Neuronal stem cell (in vitro differentiated cells): ENCODE measurements around the gene TADA3.

ENCODE experiments used
- DNase-seq: peaks from one replicate; pipeline ENCODE4 v3.0.0-alpha.2; 2013; ENCODE audit warnings: low spot score
- H2AFZ ChIP-seq: one replicate; pipeline ENCODE4 v1.6.1; 2013; ENCODE audit warnings: mild to moderate bottlenecking, low read length, inconsistent platforms
- H2AK5ac ChIP-seq: 2 replicates; pipeline ENCODE4 v1.6.1; 2013; ENCODE audit warnings: low read depth, mild to moderate bottlenecking, inconsistent platforms, low read length, moderate library complexity, mixed read lengths
- H2BK120ac ChIP-seq: 2 replicates; pipeline ENCODE4 v1.6.1; 2013; ENCODE audit warnings: low read depth, mild to moderate bottlenecking, inconsistent platforms, low read length, moderate library complexity, mixed read lengths
- H2BK12ac ChIP-seq: one replicate; pipeline ENCODE4 v1.6.1; 2013; ENCODE audit warnings: low read length, inconsistent platforms
- H2BK15ac ChIP-seq: 2 replicates; pipeline ENCODE4 v1.6.1; 2013; ENCODE audit warnings: mild to moderate bottlenecking, low read length, inconsistent platforms, mixed read lengths
- H2BK5ac ChIP-seq: one replicate; pipeline ENCODE4 v1.6.1; 2013; ENCODE audit warnings: inconsistent platforms, mild to moderate bottlenecking, low read length, moderate library complexity
- H3K14ac ChIP-seq: one replicate; pipeline ENCODE4 v1.6.1; 2013; ENCODE audit warnings: low read length, inconsistent platforms
- H3K18ac ChIP-seq: 2 replicates; pipeline ENCODE4 v1.6.1; 2013; ENCODE audit warnings: low read length, inconsistent platforms
- H3K23ac ChIP-seq: 2 replicates; pipeline ENCODE4 v1.6.1; 2013; ENCODE audit warnings: low read depth, mild to moderate bottlenecking, mixed read lengths, low read length, inconsistent platforms; ENCODE audit not compliant: poor library complexity
- H3K27ac ChIP-seq: replicated peaks from 3 replicates; pipeline ENCODE4 v1.5.1; 2013; ENCODE audit warnings: low read length, inconsistent platforms
- H3K27me3 ChIP-seq, 3 experiments: 2 replicates each; pipeline ENCODE4 v1.6.1; 2013; ENCODE audit warnings: low read length in 3 of 3, mild to moderate bottlenecking in 2 of 3, inconsistent platforms in 1 of 3, low read depth in 1 of 3, mixed read lengths in 1 of 3, moderate library complexity in 1 of 3; ENCODE audit not compliant: control insufficient read depth in 3 of 3, insufficient read depth in 3 of 3
- H3K36me3 ChIP-seq, 2 donors: replicated peaks in 1 of 2; 2 replicates each; pipeline ENCODE4 v1.6.1; 2013; ENCODE audit warnings: low read length in 2 of 2; ENCODE audit not compliant: control insufficient read depth in 2 of 2, insufficient read depth in 2 of 2
- H3K4ac ChIP-seq: 2 replicates; pipeline ENCODE4 v1.6.1; 2013; ENCODE audit warnings: inconsistent platforms, mild to moderate bottlenecking, low read length, moderate library complexity
- H3K4me1 ChIP-seq, 2 donors: 1 replicate in 1 of 2; 2 replicates in 1 of 2; pipeline ENCODE4 v1.6.1; 2013; ENCODE audit warnings: low read length in 2 of 2, low read depth in 1 of 2; ENCODE audit not compliant: control insufficient read depth in 2 of 2, insufficient read depth in 1 of 2
- H3K4me2 ChIP-seq: one replicate; pipeline ENCODE4 v1.6.1; 2013; ENCODE audit warnings: mild to moderate bottlenecking, low read length, inconsistent platforms; ENCODE audit not compliant: insufficient read depth, poor library complexity, severe bottlenecking
- H3K4me3 ChIP-seq, 2 donors: 2 replicates each; pipeline ENCODE4 v1.5.1; 2013; ENCODE audit warnings: low read length in 2 of 2, mild to moderate bottlenecking in 2 of 2, inconsistent platforms in 1 of 2, moderate library complexity in 1 of 2
- H3K79me1 ChIP-seq: one replicate; pipeline ENCODE4 v1.6.1; 2013; ENCODE audit warnings: low read depth, mild to moderate bottlenecking, inconsistent platforms, low read length, moderate library complexity
- H3K9ac ChIP-seq: one replicate; pipeline ENCODE4 v1.6.1; 2013; ENCODE audit warnings: mild to moderate bottlenecking, low read depth, low read length, inconsistent platforms; ENCODE audit not compliant: poor library complexity
- H3K9me3 ChIP-seq, 2 donors: replicated peaks in 1 of 2; 2 replicates each; pipeline versions ENCODE3 to v1.6.1; 2013; ENCODE audit warnings: low read length in 2 of 2, mild to moderate bottlenecking in 2 of 2, inconsistent platforms in 1 of 2, low read depth in 1 of 2, mixed read lengths in 1 of 2, moderate library complexity in 1 of 2; ENCODE audit not compliant: control insufficient read depth in 2 of 2, insufficient read depth in 1 of 2
- H4K8ac ChIP-seq: one replicate; pipeline ENCODE4 v1.6.1; 2013; ENCODE audit warnings: low read depth, mild to moderate bottlenecking, inconsistent platforms, low read length, moderate library complexity
- H4K91ac ChIP-seq: one replicate; pipeline ENCODE4 v1.6.1; 2013; ENCODE audit warnings: low read length, low read depth, mild to moderate bottlenecking, inconsistent platforms; ENCODE audit not compliant: poor library complexity
- WGBS, 2 donors: extraction: QIAGEN DNeasy Blood & Tissue Kit; methylation state at CpG; one replicate each; pipeline ENCODE4 v1.1.7; 2013; ENCODE audit warnings: missing lambda C conversion rate in 2 of 2, mixed read lengths in 1 of 2; ENCODE audit not compliant: insufficient read length in 2 of 2, insufficient replicate concordance in 1 of 2; ENCODE audit errors: extremely low coverage in 2 of 2; 5-methylcytosine and 5-hydroxymethylcytosine counted together

TADA3 gene

GRCh38 chr3:9780458-9780812 lies 11.8 kb downstream of the TADA3 start:
- H3K4me2 ChIP-seq: no peak overlapping the region
- no peaks in the 10 kb centered on the region for H3K4me1 ChIP-seq
- no peak overlapping the region for H4K8ac ChIP-seq
- no peak overlapping the region for H3K18ac ChIP-seq
- H3K9me3 ChIP-seq: no peaks in the 10 kb centered on the region
- no peak overlapping the region for H2BK5ac ChIP-seq
- no peak overlapping the region for H3K23ac ChIP-seq
- H3K36me3 ChIP-seq: peaks cover 23 to 65% of the 10 kb centered on the region in 2 donors
- no CpG with 5 or more reads among the region's 10 CpGs for WGBS, 2 donors
- H3K9ac ChIP-seq: no peak overlapping the region
- H2BK120ac ChIP-seq: no peak overlapping the region
- DNase-seq: no peak
- no peak overlapping the region for H2AFZ ChIP-seq
- H2BK12ac ChIP-seq: no peak overlapping the region
- H4K91ac ChIP-seq: no peak overlapping the region
- H2AK5ac ChIP-seq: no peak overlapping the region
- H3K4ac ChIP-seq: no peak overlapping the region
- peak overlapping the region in 1 of 2 donors; percentile 27 for H3K4me3 ChIP-seq
- H3K14ac ChIP-seq: no peak overlapping the region
- no peak overlapping the region for H3K27ac ChIP-seq
- H3K27me3 ChIP-seq: no peaks in the 10 kb centered on the region
- H2BK15ac ChIP-seq: no peak overlapping the region
- H3K79me1 ChIP-seq: peaks cover 3% of the 10 kb centered on the region

- DNase-seq: no peak
- no CpG with 5 or more reads among the region's 8 CpGs for WGBS, 2 donors
Observed at GRCh38 chr3:9779721-9780457, 12.4 kb downstream of the TADA3 start.

GRCh38 chr3:9779075-9779593 lies 13.1 kb downstream of the TADA3 start:
- no peak overlapping the region for H3K27ac ChIP-seq
- H2AFZ ChIP-seq: no peak overlapping the region
- H2AK5ac ChIP-seq: no peak overlapping the region
- H3K27me3 ChIP-seq: no peaks in the 10 kb centered on the region
- no peak overlapping the region for H2BK5ac ChIP-seq
- H3K79me1 ChIP-seq: peaks cover 3% of the 10 kb centered on the region
- H4K91ac ChIP-seq: no peak overlapping the region
- no peak overlapping the region for H3K4me3 ChIP-seq
- no peak overlapping the region for H3K23ac ChIP-seq
- no peak overlapping the region for H2BK120ac ChIP-seq
- H3K36me3 ChIP-seq: peaks cover 20 to 52% of the 10 kb centered on the region in 2 donors
- DNase-seq: no peak
- no peak overlapping the region for H2BK12ac ChIP-seq
- H3K9ac ChIP-seq: no peak overlapping the region
- no peak overlapping the region for H3K18ac ChIP-seq
- no peak overlapping the region for H2BK15ac ChIP-seq
- H3K4me2 ChIP-seq: no peak overlapping the region
- no peak overlapping the region for H3K4ac ChIP-seq
- no peak overlapping the region for H4K8ac ChIP-seq
- no CpG with 5 or more reads among the region's 6 CpGs for WGBS, 2 donors
- no peaks in the 10 kb centered on the region for H3K4me1 ChIP-seq
- no peaks in the 10 kb centered on the region for H3K9me3 ChIP-seq
- H3K14ac ChIP-seq: no peak overlapping the region

More at GRCh38 chr3:9779721-9780457, 12.4 kb downstream of the TADA3 start:
- H3K27ac ChIP-seq: no peak overlapping the region
- H3K4me1 ChIP-seq: no peaks in the 10 kb centered on the region
- H4K8ac ChIP-seq: no peak overlapping the region
- no peak overlapping the region for H3K18ac ChIP-seq
- no peak overlapping the region for H2BK15ac ChIP-seq
- H2AK5ac ChIP-seq: no peak overlapping the region
- no peak overlapping the region for H3K23ac ChIP-seq
- no peak overlapping the region for H2BK5ac ChIP-seq
- no peak overlapping the region for H2BK120ac ChIP-seq
- no peak overlapping the region for H2AFZ ChIP-seq
- no peak overlapping the region for H3K9ac ChIP-seq
- H3K4ac ChIP-seq: no peak overlapping the region
- peaks cover 21 to 59% of the 10 kb centered on the region in 2 donors for H3K36me3 ChIP-seq
- H2BK12ac ChIP-seq: no peak overlapping the region
- no peak overlapping the region for H3K4me2 ChIP-seq
- no peaks in the 10 kb centered on the region for H3K9me3 ChIP-seq
- H3K4me3 ChIP-seq: peak overlapping the region in 1 of 2 donors; percentile 27
- no peaks in the 10 kb centered on the region for H3K27me3 ChIP-seq
- H4K91ac ChIP-seq: no peak overlapping the region
- no peak overlapping the region for H3K14ac ChIP-seq
- peaks cover 3% of the 10 kb centered on the region for H3K79me1 ChIP-seq

GRCh38 chr3:9778143-9779074 lies 13.9 kb downstream of the TADA3 start:
- H3K14ac ChIP-seq: no peak overlapping the region
- no peak overlapping the region for H3K27ac ChIP-seq
- no peak overlapping the region for H3K4me3 ChIP-seq
- no CpG with 5 or more reads among the region's 5 CpGs for WGBS, 2 donors
- H3K36me3 ChIP-seq: peaks cover 15 to 46% of the 10 kb centered on the region in 2 donors
- no peak for DNase-seq
- H2BK12ac ChIP-seq: no peak overlapping the region
- no peak overlapping the region for H2AK5ac ChIP-seq
- H3K27me3 ChIP-seq: no peaks in the 10 kb centered on the region
- H2BK15ac ChIP-seq: no peak overlapping the region
- H4K8ac ChIP-seq: no peak overlapping the region
- no peak overlapping the region for H4K91ac ChIP-seq
- no peak overlapping the region for H2AFZ ChIP-seq
- no peak overlapping the region for H2BK5ac ChIP-seq
- no peaks in the 10 kb centered on the region for H3K9me3 ChIP-seq
- H3K4me2 ChIP-seq: no peak overlapping the region
- H3K9ac ChIP-seq: no peak overlapping the region
- no peaks in the 10 kb centered on the region for H3K4me1 ChIP-seq
- H3K4ac ChIP-seq: no peak overlapping the region
- no peak overlapping the region for H3K23ac ChIP-seq
- peaks cover 3% of the 10 kb centered on the region for H3K79me1 ChIP-seq
- H2BK120ac ChIP-seq: no peak overlapping the region
- no peak overlapping the region for H3K18ac ChIP-seq
